HEK293 (cell line): ENCODE data around the gene GHITM.

Experiments used
- GFI1B ChIP-seq: fragments of 450-650 bp; formaldehyde crosslinking; IDR thresholded peaks from 2 replicates; pipeline ENCODE4 v1.5.1; 2016; ENCODE audit warnings: missing biosample characterization, missing genetic modification characterization
- KLF1 ChIP-seq: fragments of 450-650 bp; formaldehyde crosslinking; IDR thresholded peaks from 2 replicates; pipeline ENCODE4 v1.5.1; 2016; ENCODE audit warnings: missing biosample characterization, missing genetic modification characterization
- KLF9 ChIP-seq: fragments of 450-650 bp; formaldehyde crosslinking; IDR thresholded peaks from 2 replicates; pipeline ENCODE4 v1.5.1; 2016; ENCODE audit warnings: missing biosample characterization, missing genetic modification characterization, low read depth
- ZFP69B ChIP-seq: fragments of 450-650 bp; formaldehyde crosslinking; IDR thresholded peaks from 2 replicates; pipeline ENCODE4 v1.5.1; 2016; ENCODE audit warnings: missing biosample characterization, missing genetic modification characterization
- ZNF324 ChIP-seq: fragments of 450-650 bp; formaldehyde crosslinking; IDR thresholded peaks from 2 replicates; pipeline ENCODE4 v1.5.1; 2016; ENCODE audit warnings: missing biosample characterization, missing genetic modification characterization
- ZNF335 ChIP-seq: fragments of 450-650 bp; formaldehyde crosslinking; conservative IDR thresholded peaks from 2 replicates; pipeline ENCODE4 v1.5.1; 2016; ENCODE audit warnings: missing biosample characterization, missing genetic modification characterization
- ZNF341 ChIP-seq: fragments of 450-650 bp; formaldehyde crosslinking; IDR thresholded peaks from 2 replicates; pipeline ENCODE4; 2016; ENCODE audit warnings: low read depth, missing biosample characterization, missing genetic modification characterization
- ZNF404 ChIP-seq: fragments of 450-650 bp; formaldehyde crosslinking; IDR thresholded peaks from 2 replicates; pipeline ENCODE4 v1.5.1; 2017; ENCODE audit warnings: missing biosample characterization, missing genetic modification characterization
- ZNF701 ChIP-seq: fragments of 450-650 bp; formaldehyde crosslinking; IDR thresholded peaks from 2 replicates; pipeline ENCODE4 v1.5.1; 2016; ENCODE audit warnings: missing biosample characterization, missing genetic modification characterization
- TF ChIP-seq, protein P1 (sequence below): fragments of 450-650 bp; formaldehyde crosslinking; IDR thresholded peaks from 2 replicates; pipeline ENCODE4 v1.5.1; 2016; ENCODE audit warnings: missing biosample characterization, missing genetic modification characterization
- TF ChIP-seq, protein P2 (sequence below): fragments of 450-650 bp; formaldehyde crosslinking; IDR thresholded peaks from 2 replicates; pipeline ENCODE4 v1.5.1; 2016; ENCODE audit warnings: missing biosample characterization, missing genetic modification characterization
- TF ChIP-seq, protein P3 (sequence below): fragments of 450-650 bp; formaldehyde crosslinking; IDR thresholded peaks from 2 replicates; pipeline ENCODE4 v1.5.1; 2016; ENCODE audit warnings: missing biosample characterization, missing genetic modification characterization, low read depth
- TF ChIP-seq, protein P4 (sequence below): fragments of 450-650 bp; formaldehyde crosslinking; IDR thresholded peaks from 2 replicates; pipeline ENCODE4 v1.5.1; 2016; ENCODE audit warnings: missing biosample characterization, missing genetic modification characterization, borderline replicate concordance
- TF ChIP-seq, protein P5 (sequence below): IDR thresholded peaks from 2 replicates; pipeline ENCODE4 v1.6.1; 2011; ENCODE audit warnings: mild to moderate bottlenecking, low read depth, low read length, borderline replicate concordance

DNA sequence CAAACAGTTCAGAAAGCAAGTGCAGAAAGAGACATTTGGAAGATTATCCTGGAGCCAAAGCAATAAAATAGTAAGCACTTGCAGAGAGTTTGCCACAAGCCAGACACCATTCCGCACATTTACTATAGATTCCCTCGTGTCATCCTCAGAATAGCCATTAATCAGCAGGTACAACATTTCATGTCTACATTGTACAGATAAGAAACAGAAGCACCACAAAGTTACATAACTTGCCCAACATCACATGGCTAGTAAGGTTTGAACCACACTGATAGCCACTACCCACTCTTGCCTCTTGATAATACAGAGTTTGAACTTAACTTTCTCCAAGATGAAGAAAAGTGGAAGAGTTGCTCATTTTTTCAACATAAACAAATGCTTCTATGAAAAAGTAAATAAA, 40.6 kb upstream of the GHITM start:
- TF ChIP-seq, protein P1, sequence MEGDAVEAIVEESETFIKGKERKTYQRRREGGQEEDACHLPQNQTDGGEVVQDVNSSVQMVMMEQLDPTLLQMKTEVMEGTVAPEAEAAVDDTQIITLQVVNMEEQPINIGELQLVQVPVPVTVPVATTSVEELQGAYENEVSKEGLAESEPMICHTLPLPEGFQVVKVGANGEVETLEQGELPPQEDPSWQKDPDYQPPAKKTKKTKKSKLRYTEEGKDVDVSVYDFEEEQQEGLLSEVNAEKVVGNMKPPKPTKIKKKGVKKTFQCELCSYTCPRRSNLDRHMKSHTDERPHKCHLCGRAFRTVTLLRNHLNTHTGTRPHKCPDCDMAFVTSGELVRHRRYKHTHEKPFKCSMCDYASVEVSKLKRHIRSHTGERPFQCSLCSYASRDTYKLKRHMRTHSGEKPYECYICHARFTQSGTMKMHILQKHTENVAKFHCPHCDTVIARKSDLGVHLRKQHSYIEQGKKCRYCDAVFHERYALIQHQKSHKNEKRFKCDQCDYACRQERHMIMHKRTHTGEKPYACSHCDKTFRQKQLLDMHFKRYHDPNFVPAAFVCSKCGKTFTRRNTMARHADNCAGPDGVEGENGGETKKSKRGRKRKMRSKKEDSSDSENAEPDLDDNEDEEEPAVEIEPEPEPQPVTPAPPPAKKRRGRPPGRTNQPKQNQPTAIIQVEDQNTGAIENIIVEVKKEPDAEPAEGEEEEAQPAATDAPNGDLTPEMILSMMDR (tag by site-specific recombination), result no peak
- no peak for TF ChIP-seq ZFP69B (tag by site-specific recombination)
- no peak for TF ChIP-seq ZNF324 (tag by site-specific recombination)
- TF ChIP-seq, protein P2, sequence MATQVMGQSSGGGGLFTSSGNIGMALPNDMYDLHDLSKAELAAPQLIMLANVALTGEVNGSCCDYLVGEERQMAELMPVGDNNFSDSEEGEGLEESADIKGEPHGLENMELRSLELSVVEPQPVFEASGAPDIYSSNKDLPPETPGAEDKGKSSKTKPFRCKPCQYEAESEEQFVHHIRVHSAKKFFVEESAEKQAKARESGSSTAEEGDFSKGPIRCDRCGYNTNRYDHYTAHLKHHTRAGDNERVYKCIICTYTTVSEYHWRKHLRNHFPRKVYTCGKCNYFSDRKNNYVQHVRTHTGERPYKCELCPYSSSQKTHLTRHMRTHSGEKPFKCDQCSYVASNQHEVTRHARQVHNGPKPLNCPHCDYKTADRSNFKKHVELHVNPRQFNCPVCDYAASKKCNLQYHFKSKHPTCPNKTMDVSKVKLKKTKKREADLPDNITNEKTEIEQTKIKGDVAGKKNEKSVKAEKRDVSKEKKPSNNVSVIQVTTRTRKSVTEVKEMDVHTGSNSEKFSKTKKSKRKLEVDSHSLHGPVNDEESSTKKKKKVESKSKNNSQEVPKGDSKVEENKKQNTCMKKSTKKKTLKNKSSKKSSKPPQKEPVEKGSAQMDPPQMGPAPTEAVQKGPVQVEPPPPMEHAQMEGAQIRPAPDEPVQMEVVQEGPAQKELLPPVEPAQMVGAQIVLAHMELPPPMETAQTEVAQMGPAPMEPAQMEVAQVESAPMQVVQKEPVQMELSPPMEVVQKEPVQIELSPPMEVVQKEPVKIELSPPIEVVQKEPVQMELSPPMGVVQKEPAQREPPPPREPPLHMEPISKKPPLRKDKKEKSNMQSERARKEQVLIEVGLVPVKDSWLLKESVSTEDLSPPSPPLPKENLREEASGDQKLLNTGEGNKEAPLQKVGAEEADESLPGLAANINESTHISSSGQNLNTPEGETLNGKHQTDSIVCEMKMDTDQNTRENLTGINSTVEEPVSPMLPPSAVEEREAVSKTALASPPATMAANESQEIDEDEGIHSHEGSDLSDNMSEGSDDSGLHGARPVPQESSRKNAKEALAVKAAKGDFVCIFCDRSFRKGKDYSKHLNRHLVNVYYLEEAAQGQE, result no peak
- no peak for TF ChIP-seq ZNF701 (tag by site-specific recombination)
- TF ChIP-seq, protein P3, sequence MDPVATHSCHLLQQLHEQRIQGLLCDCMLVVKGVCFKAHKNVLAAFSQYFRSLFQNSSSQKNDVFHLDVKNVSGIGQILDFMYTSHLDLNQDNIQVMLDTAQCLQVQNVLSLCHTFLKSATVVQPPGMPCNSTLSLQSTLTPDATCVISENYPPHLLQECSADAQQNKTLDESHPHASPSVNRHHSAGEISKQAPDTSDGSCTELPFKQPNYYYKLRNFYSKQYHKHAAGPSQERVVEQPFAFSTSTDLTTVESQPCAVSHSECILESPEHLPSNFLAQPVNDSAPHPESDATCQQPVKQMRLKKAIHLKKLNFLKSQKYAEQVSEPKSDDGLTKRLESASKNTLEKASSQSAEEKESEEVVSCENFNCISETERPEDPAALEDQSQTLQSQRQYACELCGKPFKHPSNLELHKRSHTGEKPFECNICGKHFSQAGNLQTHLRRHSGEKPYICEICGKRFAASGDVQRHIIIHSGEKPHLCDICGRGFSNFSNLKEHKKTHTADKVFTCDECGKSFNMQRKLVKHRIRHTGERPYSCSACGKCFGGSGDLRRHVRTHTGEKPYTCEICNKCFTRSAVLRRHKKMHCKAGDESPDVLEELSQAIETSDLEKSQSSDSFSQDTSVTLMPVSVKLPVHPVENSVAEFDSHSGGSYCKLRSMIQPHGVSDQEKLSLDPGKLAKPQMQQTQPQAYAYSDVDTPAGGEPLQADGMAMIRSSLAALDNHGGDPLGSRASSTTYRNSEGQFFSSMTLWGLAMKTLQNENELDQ (tag by site-specific recombination), result no peak
- no peak for TF ChIP-seq KLF1 (tag by site-specific recombination)
- TF ChIP-seq GFI1B (tag by site-specific recombination), result no peak
- no peak for TF ChIP-seq ZNF341 (tag by site-specific recombination)
- no peak for TF ChIP-seq KLF9 (tag by site-specific recombination)
- TF ChIP-seq, protein P4, sequence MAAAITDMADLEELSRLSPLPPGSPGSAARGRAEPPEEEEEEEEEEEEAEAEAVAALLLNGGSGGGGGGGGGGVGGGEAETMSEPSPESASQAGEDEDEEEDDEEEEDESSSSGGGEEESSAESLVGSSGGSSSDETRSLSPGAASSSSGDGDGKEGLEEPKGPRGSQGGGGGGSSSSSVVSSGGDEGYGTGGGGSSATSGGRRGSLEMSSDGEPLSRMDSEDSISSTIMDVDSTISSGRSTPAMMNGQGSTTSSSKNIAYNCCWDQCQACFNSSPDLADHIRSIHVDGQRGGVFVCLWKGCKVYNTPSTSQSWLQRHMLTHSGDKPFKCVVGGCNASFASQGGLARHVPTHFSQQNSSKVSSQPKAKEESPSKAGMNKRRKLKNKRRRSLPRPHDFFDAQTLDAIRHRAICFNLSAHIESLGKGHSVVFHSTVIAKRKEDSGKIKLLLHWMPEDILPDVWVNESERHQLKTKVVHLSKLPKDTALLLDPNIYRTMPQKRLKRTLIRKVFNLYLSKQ (tag by site-specific recombination), result no peak
- TF ChIP-seq, protein P5, sequence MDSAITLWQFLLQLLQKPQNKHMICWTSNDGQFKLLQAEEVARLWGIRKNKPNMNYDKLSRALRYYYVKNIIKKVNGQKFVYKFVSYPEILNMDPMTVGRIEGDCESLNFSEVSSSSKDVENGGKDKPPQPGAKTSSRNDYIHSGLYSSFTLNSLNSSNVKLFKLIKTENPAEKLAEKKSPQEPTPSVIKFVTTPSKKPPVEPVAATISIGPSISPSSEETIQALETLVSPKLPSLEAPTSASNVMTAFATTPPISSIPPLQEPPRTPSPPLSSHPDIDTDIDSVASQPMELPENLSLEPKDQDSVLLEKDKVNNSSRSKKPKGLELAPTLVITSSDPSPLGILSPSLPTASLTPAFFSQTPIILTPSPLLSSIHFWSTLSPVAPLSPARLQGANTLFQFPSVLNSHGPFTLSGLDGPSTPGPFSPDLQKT, result no peak
- no peak for TF ChIP-seq ZNF404 (tag by site-specific recombination)
- no peak for TF ChIP-seq ZNF335 (tag by site-specific recombination)
